ENCODE results near the gene ASIC1.
"Not testable (repeated sequence)": the region's sequence is repeated elsewhere in the genome, so short reads cannot be mapped to it uniquely, and the experiment has no call there.

ASIC1 gene

GRCh38 chr12:50026691-50027090 lies 30.7 kb upstream of the ASIC1 start:
- Mint-ChIP-seq H3K4me1 (ENCODE audit: low read depth) (peaks cover 15% of the 10 kb centered on the region), H3K27me3 (peaks cover 3% of the 10 kb centered on the region), H3K9me3 (ENCODE audit: low read depth) (peaks cover 2% of the 10 kb centered on the region), H3K36me3 (peaks cover 2% of the 10 kb centered on the region), H3K4me3 (no peak overlapping the region), H3K27ac (no peak overlapping the region)

- H3K4me1 Mint-ChIP-seq (ENCODE audit: low read depth); H3K27ac Mint-ChIP-seq; H3K27me3 Mint-ChIP-seq; H3K36me3 Mint-ChIP-seq; H3K4me3 Mint-ChIP-seq; H3K9me3 Mint-ChIP-seq (ENCODE audit: low read depth): not testable (repeated sequence)
Observed at GRCh38 chr12:50030449-50030848, 26.9 kb upstream of the ASIC1 start.

- Mint-ChIP-seq H3K9me3 (ENCODE audit: low read depth) (no peaks in the 10 kb centered on the region), H3K27me3 (peaks cover 8% of the 10 kb centered on the region), H3K27ac (no peak overlapping the region), H3K4me1 (ENCODE audit: low read depth) (no peaks in the 10 kb centered on the region), H3K4me3 (no peak overlapping the region), H3K36me3 (no peaks in the 10 kb centered on the region)
Observed at GRCh38 chr12:50032515-50032853, 24.9 kb upstream of the ASIC1 start.

GRCh38 chr12:50032854-50033581 lies 24.4 kb upstream of the ASIC1 start:
- H3K9me3 Mint-ChIP-seq (ENCODE audit: low read depth), result no peaks in the 10 kb centered on the region
- no peak overlapping the region for H3K27ac Mint-ChIP-seq

GRCh38 chr12:50038336-50038735 lies 19.1 kb upstream of the ASIC1 start:
- peaks cover 5% of the 10 kb centered on the region for H3K27me3 Mint-ChIP-seq
- H3K4me3 Mint-ChIP-seq, result no peak overlapping the region
- H3K36me3 Mint-ChIP-seq, result no peaks in the 10 kb centered on the region
- no peak overlapping the region for H3K27ac Mint-ChIP-seq
- H3K9me3 Mint-ChIP-seq (ENCODE audit: low read depth), result no peaks in the 10 kb centered on the region
- peaks cover 11% of the 10 kb centered on the region for H3K4me1 Mint-ChIP-seq (ENCODE audit: low read depth)

More at GRCh38 chr12:50032854-50033581, 24.4 kb upstream of the ASIC1 start:
- no peaks in the 10 kb centered on the region for H3K36me3 Mint-ChIP-seq
- no peaks in the 10 kb centered on the region for H3K4me1 Mint-ChIP-seq (ENCODE audit: low read depth)
- peaks cover 8% of the 10 kb centered on the region for H3K27me3 Mint-ChIP-seq
- no peak overlapping the region for H3K4me3 Mint-ChIP-seq

- no peak overlapping the region for H3K27ac Mint-ChIP-seq
Observed at GRCh38 chr12:50039151-50039835, 18.1 kb upstream of the ASIC1 start.

GRCh38 chr12:50040657-50041056 lies 16.7 kb upstream of the ASIC1 start:
- peaks cover 2% of the 10 kb centered on the region for H3K27me3 Mint-ChIP-seq
- no peaks in the 10 kb centered on the region for H3K9me3 Mint-ChIP-seq (ENCODE audit: low read depth)
- H3K4me3 Mint-ChIP-seq, result no peak overlapping the region
- H3K4me1 Mint-ChIP-seq (ENCODE audit: low read depth), result peaks cover 20% of the 10 kb centered on the region
- H3K27ac Mint-ChIP-seq, result no peak overlapping the region
- H3K36me3 Mint-ChIP-seq, result no peaks in the 10 kb centered on the region

More at GRCh38 chr12:50039151-50039835, 18.1 kb upstream of the ASIC1 start:
- no peak overlapping the region for H3K4me3 Mint-ChIP-seq
- H3K27me3 Mint-ChIP-seq, result peaks cover 5% of the 10 kb centered on the region
- H3K36me3 Mint-ChIP-seq, result no peaks in the 10 kb centered on the region
- peaks cover 20% of the 10 kb centered on the region for H3K4me1 Mint-ChIP-seq (ENCODE audit: low read depth)
- no peaks in the 10 kb centered on the region for H3K9me3 Mint-ChIP-seq (ENCODE audit: low read depth)

- H3K36me3 Mint-ChIP-seq, result no peaks in the 10 kb centered on the region
- H3K4me1 Mint-ChIP-seq (ENCODE audit: low read depth), result peaks cover 20% of the 10 kb centered on the region
- no peak overlapping the region for H3K4me3 Mint-ChIP-seq
- H3K27ac Mint-ChIP-seq, result no peak overlapping the region
- H3K9me3 Mint-ChIP-seq (ENCODE audit: low read depth), result no peaks in the 10 kb centered on the region
- H3K27me3 Mint-ChIP-seq, result peaks cover under 1% of the 10 kb centered on the region
Observed at GRCh38 chr12:50041062-50041860, 16.1 kb upstream of the ASIC1 start.

GRCh38 chr12:50041962-50042361 lies 15.4 kb upstream of the ASIC1 start:
- H3K27ac Mint-ChIP-seq, result no peak overlapping the region
- no peak overlapping the region for H3K4me3 Mint-ChIP-seq
- no peaks in the 10 kb centered on the region for H3K9me3 Mint-ChIP-seq (ENCODE audit: low read depth)
- no peaks in the 10 kb centered on the region for H3K36me3 Mint-ChIP-seq
- H3K27me3 Mint-ChIP-seq, result no peaks in the 10 kb centered on the region
- peaks cover 20% of the 10 kb centered on the region for H3K4me1 Mint-ChIP-seq (ENCODE audit: low read depth)

GRCh38 chr12:50042693-50043092 lies 14.7 kb upstream of the ASIC1 start:
- H3K4me1 Mint-ChIP-seq (ENCODE audit: low read depth), result peaks cover 20% of the 10 kb centered on the region
- no peaks in the 10 kb centered on the region for H3K9me3 Mint-ChIP-seq (ENCODE audit: low read depth)
- H3K4me3 Mint-ChIP-seq, result no peak overlapping the region
- no peaks in the 10 kb centered on the region for H3K36me3 Mint-ChIP-seq
- no peak overlapping the region for H3K27ac Mint-ChIP-seq
- no peaks in the 10 kb centered on the region for H3K27me3 Mint-ChIP-seq

GRCh38 chr12:50043308-50043707 lies 14.1 kb upstream of the ASIC1 start:
- no peaks in the 10 kb centered on the region for H3K36me3 Mint-ChIP-seq
- peak overlapping the region; percentile 8 for H3K4me3 Mint-ChIP-seq
- H3K4me1 Mint-ChIP-seq (ENCODE audit: low read depth), result peaks cover 20% of the 10 kb centered on the region
- no peaks in the 10 kb centered on the region for H3K9me3 Mint-ChIP-seq (ENCODE audit: low read depth)
- peak overlapping the region; percentile 85 for H3K27ac Mint-ChIP-seq
- H3K27me3 Mint-ChIP-seq, result no peaks in the 10 kb centered on the region

GRCh38 chr12:50043854-50044253 lies 13.5 kb upstream of the ASIC1 start:
- peak overlapping the region; percentile 27 for H3K4me3 Mint-ChIP-seq
- peaks cover 20% of the 10 kb centered on the region for H3K4me1 Mint-ChIP-seq (ENCODE audit: low read depth)
- H3K27ac Mint-ChIP-seq, result peak overlapping the region; percentile 85
- no peaks in the 10 kb centered on the region for H3K36me3 Mint-ChIP-seq
- H3K9me3 Mint-ChIP-seq (ENCODE audit: low read depth), result no peaks in the 10 kb centered on the region
- no peaks in the 10 kb centered on the region for H3K27me3 Mint-ChIP-seq

GRCh38 chr12:50047693-50048250 lies 9.6 kb upstream of the ASIC1 start:
- Mint-ChIP-seq H3K4me1 (ENCODE audit: low read depth) (peaks cover 18% of the 10 kb centered on the region), H3K27me3 (peaks cover 20% of the 10 kb centered on the region), H3K9me3 (ENCODE audit: low read depth) (no peaks in the 10 kb centered on the region), H3K36me3 (peaks cover 3% of the 10 kb centered on the region), H3K27ac (no peak overlapping the region), H3K4me3 (no peak overlapping the region)

GRCh38 chr12:50049254-50050118 lies 7.9 kb upstream of the ASIC1 start:
- no peak overlapping the region for H3K4me3 Mint-ChIP-seq
- H3K27me3 Mint-ChIP-seq, result peaks cover 23% of the 10 kb centered on the region
- H3K9me3 Mint-ChIP-seq (ENCODE audit: low read depth), result no peaks in the 10 kb centered on the region
- H3K36me3 Mint-ChIP-seq, result peaks cover 3% of the 10 kb centered on the region
- no peak overlapping the region for H3K27ac Mint-ChIP-seq
- H3K4me1 Mint-ChIP-seq (ENCODE audit: low read depth), result peaks cover 6% of the 10 kb centered on the region
